Activated T-cell treated with anti-CD3 and anti-CD28 coated beads for 1 hour (primary cell): Measurements from ENCODE around the gene TEDC2.
A peak's percentile ranks its signal among the peaks of the same experiment; 100 is the strongest.
"Not testable (repeated sequence)": the region's sequence is repeated elsewhere in the genome, so short reads cannot be mapped to it uniquely, and the experiment has no call there.

Source experiments
- DNase-seq: peaks from one replicate; pipeline ENCODE4 v3.0.0-alpha.2; 2020; ENCODE audit warnings: low read depth

Gene TEDC2

GRCh38 chr16:2459647-2460390, at the start of gene TEDC2:
TSS of gene TEDC2 (plus strand) at chr16:2460109. CDS start at chr16:2460145, 36 bp downstream.
- peak; percentile 97 for DNase-seq

- no peak for DNase-seq
Measured at GRCh38 chr16:2415085-2415484, 44.8 kb upstream of the TEDC2 start.

GRCh38 chr16:2420035-2420434, 39.9 kb upstream of the TEDC2 start:
- DNase-seq: no peak

GRCh38 chr16:2422123-2422867, 37.6 kb upstream of the TEDC2 start:
- DNase-seq: no peak

- no peak for DNase-seq
Measured at GRCh38 chr16:2424061-2425007, 35.6 kb upstream of the TEDC2 start.

GRCh38 chr16:2425008-2425518, 34.8 kb upstream of the TEDC2 start:
- DNase-seq: no peak

GRCh38 chr16:2425825-2426430, 34.0 kb upstream of the TEDC2 start:
- DNase-seq: no peak

GRCh38 chr16:2426941-2427361, 33.0 kb upstream of the TEDC2 start:
- no peak for DNase-seq

- DNase-seq: no peak
Measured at GRCh38 chr16:2427526-2427925, 32.4 kb upstream of the TEDC2 start.

- no peak for DNase-seq
Measured at GRCh38 chr16:2428051-2428783, 31.7 kb upstream of the TEDC2 start.

GRCh38 chr16:2428784-2429033, 31.2 kb upstream of the TEDC2 start:
- DNase-seq: no peak

- peak; percentile 96 for DNase-seq
Measured at GRCh38 chr16:2429034-2429770, 30.7 kb upstream of the TEDC2 start, which contains the start of gene CCNF. TSS of gene CCNF (plus strand) at chr16:2429447. CDS start at chr16:2429482, 35 bp downstream.

- no peak for DNase-seq
Measured at GRCh38 chr16:2429771-2430663, 29.9 kb upstream of the TEDC2 start.

GRCh38 chr16:2432286-2432685, 27.6 kb upstream of the TEDC2 start:
- no peak for DNase-seq

- DNase-seq: no peak
Measured at GRCh38 chr16:2432801-2433505, 27.0 kb upstream of the TEDC2 start.

GRCh38 chr16:2435236-2435635, 24.7 kb upstream of the TEDC2 start:
- not testable (repeated sequence) for DNase-seq

- DNase-seq: no peak
Measured at GRCh38 chr16:2436110-2436509, 23.8 kb upstream of the TEDC2 start.

- DNase-seq: no peak
Measured at GRCh38 chr16:2437032-2437790, 22.7 kb upstream of the TEDC2 start.
